Heart left ventricle (tissue), 13 donors: ENCODE results near the gene ASIC4.

Experiments used
- CTCF ChIP-seq, 12 donors: fragments of 200-600 bp; sonication (generic) in 4 of 12; IDR thresholded peaks; one replicate each; pipeline versions ENCODE4 v1.5.0 to v1.8.0; 2018 to 2022; ENCODE audit warnings: antibody characterized with exemption in 12 of 12, mild to moderate bottlenecking in 5 of 12
- POLR2A ChIP-seq, 2 donors: fragments of 450-650 bp; IDR thresholded peaks; one replicate each; pipeline ENCODE4 v1.6.1; 2017; ENCODE audit warnings: antibody characterized with exemption in 2 of 2, mild to moderate bottlenecking in 2 of 2, moderate library complexity in 2 of 2
- donor health status: ischemic (EF 13 %, LVEDD 7.1; RV severe dilation, severe dysfunction).
- donor health status: DM: no; HTN: yes; CAD: no.
- donor health status: DM: no; HTN: no; CAD: no.
- donor health status: ischemic (EF 25% LVEDD 6.9; RV normal size, moderate dysfunction).
- donor health status: ischemic (EF 25% LVEDD 5.7; RV mildly dilated, moderate dysfunction).
- donor health status: ischemic (EF 35%, LVEDD 5.7; RV mildly dilated, moderate dysfunction).
- donor health status: nonischemic (EF 11% LVEDD 7.7; RV severe dilation, severe dysfunction).
- donor health status: DM: yes; HTN: yes; CAD: no.
- donor health status: PGD.
- donor health status: ischemic (EF 29% LVEDD 5.4; RV normal size, mild dysfunction).
- donor health status: nonischemic (EF 23%, LVEDD 6.1; RV moderate dilation, normal function).

- TF ChIP-seq CTCF (IDR thresholded peaks at IDR 0.05) (no peak), POLR2A (IDR thresholded peaks at IDR 0.05) (no peak)
Measured at GRCh38 chr2:219565130-219566080, 51.1 kb downstream of the ASIC4 start.
